ENCODE results near the gene BCAS3.

DNA sequence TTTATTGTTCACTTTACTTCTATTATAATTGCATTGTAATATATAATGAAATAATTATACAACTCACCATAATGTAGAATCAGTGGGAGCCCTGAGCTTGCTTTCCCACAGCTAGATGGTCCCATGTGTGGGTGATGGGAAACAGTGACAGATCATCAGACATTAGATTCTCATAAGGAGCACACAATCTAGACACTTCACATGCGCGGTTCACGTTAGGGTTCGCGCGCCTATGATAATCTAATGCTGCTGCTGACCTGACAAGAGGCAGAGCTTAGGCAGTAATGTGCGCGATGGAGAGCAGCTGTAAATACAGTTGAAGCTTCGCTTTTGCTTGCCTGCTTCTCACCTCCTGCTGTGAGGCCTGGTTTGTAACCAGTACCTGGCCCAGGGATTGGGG is 40.2 kb downstream of the BCAS3 start:
- TF ChIP-seq GATA3 (IDR thresholded peaks at IDR 0.05; ENCODE audit: low read depth, low read length) (no peak), GATA2 (IDR thresholded peaks at IDR 0.05; ENCODE audit: low read depth, low read length) (no peak)

All from SH-SY5Y (cell line).